Upper lobe of left lung (tissue), 6 donors: ENCODE data around the gene MRPS27. TPM values are rescaled to one million over a fixed set of nuclear protein-coding genes. Genes with fewer than 3 reads are reported as not detected.
A peak's percentile ranks its signal among the peaks of the same experiment; 100 is the strongest.

ENCODE experiments used
- ATAC-seq, 2 donors: fragments of 200-7000 bp; cut with Tn5 transposase; one replicate each; pipeline ENCODE4 v1.9.1; 2022; ENCODE audit warnings: mild to moderate bottlenecking in 2 of 2, moderate library complexity in 2 of 2; ENCODE audit not compliant: low FRiP score in 2 of 2
- DNase-seq, 2 donors: peaks; one replicate each; pipeline ENCODE4 v3.0.0-alpha.2; 2019 to 2020
- H3K27ac ChIP-seq, 4 donors: fragments of 200-600 bp; sonication (generic); one replicate each; pipeline ENCODE4 v1.5.1; 2016 to 2019
- H3K27me3 ChIP-seq, 4 donors: fragments of 200-600 bp; sonication (generic); one replicate each; pipeline ENCODE4 v1.5.1; 2017 to 2019
- H3K36me3 ChIP-seq, 4 donors: fragments of 200-600 bp; sonication (generic); one replicate each; pipeline ENCODE4 v1.5.1; 2016 to 2019
- H3K4me1 ChIP-seq, 4 donors: fragments of 200-600 bp; sonication (generic); one replicate each; pipeline ENCODE4 v1.5.1; 2018 to 2019
- H3K4me3 ChIP-seq, 4 donors: fragments of 200-600 bp; sonication (generic); one replicate each; pipeline ENCODE4 v1.5.1; 2017 to 2019; ENCODE audit warnings: mild to moderate bottlenecking in 2 of 4, moderate library complexity in 1 of 4
- H3K9me3 ChIP-seq, 4 donors: fragments of 200-600 bp; sonication (generic); one replicate each; pipeline ENCODE4 v1.5.1; 2018 to 2019
- CTCF ChIP-seq, 6 experiments: fragments of 450-650 bp in 4 of 6; fragments of 200-600 bp in 2 of 6; sonication (generic) in 2 of 6; IDR thresholded peaks; one replicate each; pipeline ENCODE4 v1.5.1; 2016 to 2019; ENCODE audit warnings: antibody characterized with exemption in 6 of 6
- EP300 ChIP-seq, 4 donors: sonication (generic); formaldehyde crosslinking; IDR thresholded peaks; one replicate each; pipeline ENCODE4 v1.5.1; 2017; ENCODE audit warnings: antibody characterized with exemption in 4 of 4, control low read depth in 2 of 4
- POLR2A ChIP-seq, 4 donors: fragments of 450-650 bp; IDR thresholded peaks; one replicate each; pipeline ENCODE4 v1.5.1; 2016 to 2017; ENCODE audit warnings: antibody characterized with exemption in 4 of 4, mild to moderate bottlenecking in 2 of 4
- POLR2AphosphoS5 ChIP-seq, 2 donors: sonication (generic); formaldehyde crosslinking; IDR thresholded peaks; one replicate each; pipeline ENCODE4 v1.5.1; 2017; ENCODE audit warnings: antibody characterized with exemption in 2 of 2
- WGBS, 2 donors: methylation state at CpG; one replicate each; pipeline ENCODE4 v1.1.5; 2017 to 2018; 5-methylcytosine and 5-hydroxymethylcytosine counted together
- total RNA-seq, 6 donors: library from RNA; depleted of rRNA in 4 of 6; stranded (reverse); fragments of >200 nt in 4 of 6; gene quantifications; one replicate each; pipeline versions ENCODE4 v1.1.0 to v1.2.1, GENCODE V29; 2016 to 2021
- donor health status: DM: no; HTN: no; CAD: no; lungs with moderate emphysema.
- donor health status: DM: no; HTN: yes; CAD: no; lungs with severe emphysema.

The MRPS27 gene
- total RNA-seq, 6 donors from 2014 or later: 15.7 to 36.9 (median 34.4) TPM

- WGBS, 2 donors: 36 to 39% methylated on average over 7 of the region's 7 CpGs
- DNase-seq: peak in 1 of 2 donors; percentile 66
- Histone ChIP-seq H3K36me3 (peaks cover 0 to 11% (median 0%) of the 10 kb centered on the region in 4 donors), H3K9me3 (no peaks in the 10 kb centered on the region), H3K27me3 (no peaks in the 10 kb centered on the region), H3K27ac (no peak overlapping the region), H3K4me1 (peaks cover 0 to 6% (median 3%) of the 10 kb centered on the region in 4 donors), H3K4me3 (no peak overlapping the region)
- no peak for TF ChIP-seq POLR2AphosphoS5 (IDR thresholded peaks at IDR 0.05)
- TF ChIP-seq CTCF (IDR thresholded peaks at IDR 0.05): peak; percentile 54 to 84 (median 74)
- ATAC-seq: peak; percentile 83 to 92
Observed at GRCh38 chr5:72366324-72366976, 46.4 kb upstream of the MRPS27 start.

GRCh38 chr5:72364951-72365350 is 44.9 kb upstream of the MRPS27 start:
- DNase-seq (no peak), ATAC-seq (no peak)
- no peak for TF ChIP-seq EP300 (IDR thresholded peaks at IDR 0.05)
- Histone ChIP-seq H3K36me3 (peaks cover 0 to 22% (median 2%) of the 10 kb centered on the region in 4 donors), H3K27ac (no peak overlapping the region), H3K27me3 (no peaks in the 10 kb centered on the region), H3K4me1 (peaks cover 0 to 6% (median 3%) of the 10 kb centered on the region in 4 donors), H3K9me3 (no peaks in the 10 kb centered on the region), H3K4me3 (no peak overlapping the region)
- WGBS, 2 donors: 88 to 97% methylated on average over 4 of the region's 4 CpGs

- H3K27me3 ChIP-seq: no peaks in the 10 kb centered on the region
- H3K9me3 ChIP-seq: no peaks in the 10 kb centered on the region
- H3K4me1 ChIP-seq: peaks cover 0 to 6% (median 3%) of the 10 kb centered on the region in 4 donors
- no peak for DNase-seq
- no peak overlapping the region for H3K4me3 ChIP-seq
- ATAC-seq: no peak
- no peak for TF ChIP-seq POLR2A (IDR thresholded peaks at IDR 0.05)
- no peak for TF ChIP-seq EP300 (IDR thresholded peaks at IDR 0.05)
- TF ChIP-seq POLR2AphosphoS5 (IDR thresholded peaks at IDR 0.05): no peak
- no peak for TF ChIP-seq CTCF (IDR thresholded peaks at IDR 0.05)
- peaks cover 0 to 30% (median 4%) of the 10 kb centered on the region in 4 donors for H3K36me3 ChIP-seq
- no peak overlapping the region for H3K27ac ChIP-seq
- 90 to 100% methylated on average over 1 of the region's 1 CpG for WGBS, 2 donors
Observed at GRCh38 chr5:72364171-72364570, 44.1 kb upstream of the MRPS27 start.

GRCh38 chr5:72363166-72363802 is 43.2 kb upstream of the MRPS27 start:
- ATAC-seq: no peak
- TF ChIP-seq EP300 (IDR thresholded peaks at IDR 0.05) (no peak), POLR2AphosphoS5 (IDR thresholded peaks at IDR 0.05) (no peak)
- Histone ChIP-seq H3K27me3 (no peaks in the 10 kb centered on the region), H3K4me3 (no peak overlapping the region), H3K9me3 (no peaks in the 10 kb centered on the region), H3K27ac (no peak overlapping the region), H3K36me3 (peaks cover 3 to 39% (median 5%) of the 10 kb centered on the region in 4 donors), H3K4me1 (peaks cover 0 to 6% (median 3%) of the 10 kb centered on the region in 4 donors)
- WGBS, 2 donors: 94 to 96% methylated on average over 1 of the region's 1 CpG
- no peak for DNase-seq

- WGBS, 2 donors: 93 to 100% methylated on average over 1 of the region's 1 CpG
- H3K4me1 ChIP-seq: no peaks in the 10 kb centered on the region
- DNase-seq (no peak), ATAC-seq (no peak)
- no peaks in the 10 kb centered on the region for H3K9me3 ChIP-seq
- H3K4me3 ChIP-seq: no peak overlapping the region
- no peaks in the 10 kb centered on the region for H3K27me3 ChIP-seq
- H3K36me3 ChIP-seq: peaks cover 3 to 40% (median 7%) of the 10 kb centered on the region in 4 donors
- TF ChIP-seq EP300 (IDR thresholded peaks at IDR 0.05): no peak
- no peak for TF ChIP-seq POLR2A (IDR thresholded peaks at IDR 0.05)
- no peak for TF ChIP-seq POLR2AphosphoS5 (IDR thresholded peaks at IDR 0.05)
- no peak overlapping the region for H3K27ac ChIP-seq
Observed at GRCh38 chr5:72359886-72360285, 39.8 kb upstream of the MRPS27 start.

- Histone ChIP-seq H3K4me3 (no peak overlapping the region), H3K27me3 (no peaks in the 10 kb centered on the region), H3K27ac (no peak overlapping the region), H3K9me3 (no peaks in the 10 kb centered on the region), H3K4me1 (no peaks in the 10 kb centered on the region), H3K36me3 (peaks cover 3 to 40% (median 7%) of the 10 kb centered on the region in 4 donors)
- ATAC-seq: no peak
- TF ChIP-seq POLR2A (IDR thresholded peaks at IDR 0.05): no peak
- no peak for TF ChIP-seq POLR2AphosphoS5 (IDR thresholded peaks at IDR 0.05)
- no peak for TF ChIP-seq EP300 (IDR thresholded peaks at IDR 0.05)
- TF ChIP-seq CTCF (IDR thresholded peaks at IDR 0.05): no peak
- DNase-seq: no peak
Observed at GRCh38 chr5:72358925-72359324, 38.9 kb upstream of the MRPS27 start.
